GM21576 (cell line): Measurements from ENCODE around the gene SGK1.
"Not testable (repeated sequence)": the region's sequence is repeated elsewhere in the genome, so short reads cannot be mapped to it uniquely, and the experiment has no call there.

ENCODE experiments used
- ATAC-seq: cut with Tn5 transposase; IDR thresholded peaks from one replicate; pipeline ENCODE4 v1.9.1; 2021; ENCODE audit warnings: mild to moderate bottlenecking, moderate library complexity; ENCODE audit not compliant: unreplicated experiment

Gene SGK1

DNA sequence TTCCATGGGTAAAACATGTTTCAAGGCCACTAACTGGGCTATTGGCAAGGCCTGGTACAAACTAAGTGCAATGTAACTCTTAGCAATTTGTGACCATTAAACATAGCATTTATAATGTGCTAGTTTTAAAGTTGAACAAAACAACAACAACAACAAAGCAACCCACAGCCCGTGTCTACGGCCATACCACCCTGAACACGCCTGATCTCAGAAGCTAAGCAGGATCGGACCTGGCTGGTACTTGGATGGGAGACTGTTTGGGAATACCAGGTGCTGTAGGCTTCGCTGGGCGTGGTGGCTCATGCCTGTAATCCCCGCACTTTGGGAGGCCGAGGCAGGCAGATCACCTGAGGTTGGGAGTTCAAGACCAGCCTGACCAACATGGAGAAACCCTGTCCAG lies 61.0 kb downstream of the SGK1 start:
- ATAC-seq: no peak

DNA sequence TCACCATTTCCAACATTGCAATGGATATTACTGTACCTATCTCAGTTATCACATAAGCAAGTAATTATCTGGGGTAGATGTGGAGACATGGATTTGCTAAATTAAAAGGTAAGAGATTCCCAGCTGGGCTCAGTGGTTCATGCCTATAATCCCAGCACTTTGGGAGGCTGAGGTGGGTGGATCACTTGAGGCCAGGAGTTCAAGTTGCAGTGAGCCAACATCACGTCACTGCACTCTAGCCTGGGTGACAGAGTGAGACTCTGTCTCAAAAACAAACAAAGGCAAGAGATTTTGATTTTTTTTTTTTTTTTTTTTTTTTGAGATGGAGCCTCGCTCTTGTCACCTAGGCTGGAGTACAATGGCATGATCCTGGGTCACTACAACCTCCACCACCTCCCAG lies 62.6 kb downstream of the SGK1 start:
- not testable (repeated sequence) for ATAC-seq

DNA sequence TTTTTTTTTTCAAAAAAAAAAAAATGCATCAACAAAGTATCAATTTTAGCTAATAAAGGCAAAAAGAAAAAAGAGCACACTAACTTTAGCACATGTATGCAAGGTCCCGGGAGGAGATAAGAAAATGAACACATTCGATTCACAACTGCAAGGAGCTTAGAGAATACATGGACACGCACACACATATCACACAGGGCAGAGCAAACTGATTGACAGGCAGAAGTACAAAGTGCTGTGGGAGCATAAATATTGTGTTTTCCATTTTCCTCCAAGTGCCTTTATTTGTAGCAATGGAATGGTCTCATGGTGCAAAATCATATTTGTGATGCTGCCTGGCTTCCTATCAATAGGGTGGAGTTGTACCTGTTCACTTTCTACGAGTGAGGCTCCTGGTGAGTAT lies 63.8 kb downstream of the SGK1 start:
- no peak for ATAC-seq

DNA sequence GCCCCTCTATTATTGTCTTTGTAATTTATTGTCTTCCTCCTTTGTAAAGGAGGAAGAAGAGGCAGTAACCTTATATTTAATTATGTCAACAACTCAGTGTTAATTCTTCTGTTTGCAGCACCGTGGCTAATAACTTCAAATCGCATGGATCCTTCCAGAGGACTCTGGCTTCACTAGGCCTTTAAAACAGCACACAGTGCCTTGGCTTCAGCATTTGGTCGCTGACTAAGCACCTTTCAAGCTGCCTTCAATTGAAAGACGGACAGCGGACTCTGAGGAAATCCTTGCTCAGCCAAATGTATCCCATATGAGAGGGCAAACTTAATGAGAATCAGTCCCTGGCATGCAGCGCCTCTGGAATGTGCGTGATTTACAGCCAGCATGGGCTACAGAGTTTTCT lies 64.2 kb downstream of the SGK1 start:
- ATAC-seq: no peak

DNA sequence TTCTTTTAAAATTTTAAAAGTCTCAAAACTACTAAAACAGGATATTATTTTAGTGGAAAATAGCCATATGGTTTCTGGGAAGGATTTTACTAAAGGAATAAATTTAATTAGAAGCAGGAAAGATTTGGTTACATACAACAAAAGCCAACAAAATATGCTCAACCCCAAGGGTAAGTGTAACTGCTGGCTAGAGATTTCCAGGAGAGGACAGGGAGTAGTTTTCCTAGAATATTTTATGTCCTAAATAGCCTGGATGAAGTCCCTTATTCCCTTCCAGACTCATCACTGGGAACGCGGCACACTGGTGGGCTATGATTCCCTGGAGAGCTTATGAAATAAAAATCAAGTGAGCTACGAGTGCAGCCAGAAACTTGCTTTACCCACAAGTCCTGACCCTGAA lies 66.6 kb downstream of the SGK1 start:
- no peak for ATAC-seq

DNA sequence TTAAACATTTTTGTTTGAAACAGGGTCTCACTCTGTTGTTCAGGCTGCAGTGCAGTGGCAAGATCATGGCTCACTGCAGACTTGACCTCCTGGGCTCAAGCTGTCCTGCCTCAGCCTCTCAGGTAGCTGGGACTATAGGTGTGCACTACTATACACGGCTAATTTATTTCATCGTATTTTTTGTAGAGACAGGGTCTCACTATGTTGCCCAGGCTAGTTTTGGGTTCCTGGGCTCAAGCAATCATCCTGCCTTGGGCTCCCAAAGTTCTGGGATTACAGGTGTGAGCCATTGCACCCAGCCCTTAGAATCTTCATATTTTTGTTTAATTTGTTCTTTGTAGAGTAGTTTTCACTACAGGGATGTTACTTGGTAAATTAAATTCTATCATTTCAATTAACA lies 67.1 kb downstream of the SGK1 start:
- ATAC-seq: no peak

DNA sequence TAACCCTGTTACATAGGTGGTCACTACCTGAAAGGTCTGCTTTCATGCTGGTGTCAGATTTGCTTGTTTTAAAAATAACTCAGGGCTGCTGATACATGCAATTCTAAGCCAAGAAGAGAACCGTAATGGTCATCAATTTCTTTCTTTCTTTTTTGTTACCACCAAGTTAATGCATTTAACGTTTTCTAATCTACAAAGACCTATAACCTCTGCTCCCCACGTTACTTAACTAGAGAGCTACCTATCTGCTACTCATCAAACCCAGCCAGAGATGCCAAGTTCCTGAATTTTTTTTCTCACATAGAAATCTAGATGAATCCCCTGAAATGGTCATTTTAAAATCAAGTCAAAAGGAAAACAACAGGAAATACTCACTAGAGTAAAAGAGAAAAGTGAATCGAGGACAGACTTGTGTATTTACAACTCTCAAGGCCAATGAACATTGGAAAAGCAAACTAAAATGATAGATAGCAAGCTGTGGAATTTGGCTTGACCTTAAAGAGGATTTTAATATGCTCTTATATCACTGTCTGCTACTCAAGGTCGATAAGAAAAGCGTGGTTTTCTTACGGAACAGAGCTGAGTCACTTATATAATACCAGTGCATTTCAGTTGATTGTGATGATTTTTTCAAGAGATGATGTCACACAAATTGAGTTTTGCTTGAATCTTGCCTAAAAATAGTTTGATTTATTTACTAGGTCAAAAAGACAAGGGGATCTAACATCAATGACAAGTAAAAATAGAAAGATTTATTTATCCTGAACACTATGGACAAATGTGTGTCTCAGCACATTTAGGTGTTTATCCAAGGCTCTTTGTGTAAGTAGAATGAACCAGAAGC lies 67.9 kb downstream of the SGK1 start:
- ATAC-seq: no peak

DNA sequence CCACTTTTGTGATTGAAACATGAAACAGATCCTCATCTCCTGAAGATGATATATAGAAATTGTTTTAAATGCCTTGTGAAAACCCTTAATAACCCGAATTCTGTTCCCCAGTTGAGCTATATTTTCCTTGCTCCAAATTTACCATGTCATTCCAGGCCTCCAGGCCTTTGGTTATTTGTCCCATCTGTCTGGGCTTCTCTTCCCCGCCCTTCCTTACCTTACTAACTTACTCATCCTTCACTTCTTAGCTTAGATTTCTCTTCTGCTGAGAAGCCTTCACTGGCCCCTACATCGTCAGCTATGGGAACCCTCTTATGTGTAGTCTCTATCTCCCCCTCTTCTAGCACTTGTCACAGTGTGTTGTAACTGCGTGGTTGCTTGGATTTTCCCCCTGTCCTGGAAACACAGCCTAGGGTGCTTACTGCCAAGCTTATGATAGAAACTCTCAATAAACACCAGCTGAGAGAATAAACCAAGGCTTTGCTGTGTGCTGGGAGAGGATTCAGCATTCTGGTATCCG lies 68.6 kb downstream of the SGK1 start:
- ATAC-seq: no peak

DNA sequence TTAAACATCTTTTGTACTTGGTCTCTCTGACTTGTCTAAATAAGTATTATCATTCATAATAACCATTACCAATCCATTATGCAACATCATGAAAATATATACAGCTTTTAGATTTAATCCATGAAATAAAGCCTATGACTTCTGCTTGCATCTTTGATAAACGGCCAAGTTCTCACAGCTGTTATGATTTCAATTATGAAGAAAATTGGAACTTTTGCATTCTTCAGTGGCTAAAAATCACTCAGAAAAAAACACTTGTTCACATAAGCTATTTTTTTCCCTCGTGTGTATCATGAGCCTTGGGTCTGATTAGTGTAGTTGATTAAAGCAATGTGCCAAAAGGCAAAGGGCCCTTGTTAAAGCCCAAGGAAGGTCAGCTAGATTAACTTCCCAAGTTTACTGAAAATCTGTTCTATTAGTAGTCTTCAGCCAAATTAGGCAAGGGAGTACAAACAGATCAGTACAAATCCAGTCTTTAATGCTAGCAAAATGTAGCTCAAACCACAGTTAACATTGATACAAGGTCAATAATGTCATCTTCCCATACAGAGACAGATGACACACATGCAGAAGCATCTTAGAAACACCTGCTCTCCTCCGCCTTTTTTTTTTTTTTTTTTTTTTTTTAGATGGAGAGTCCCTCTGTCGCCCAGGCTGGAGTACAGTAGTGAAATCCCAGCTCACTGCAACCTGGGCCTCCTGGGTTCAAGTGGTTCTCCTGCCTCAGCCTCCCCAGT lies 69.9 kb downstream of the SGK1 start:
- ATAC-seq: no peak

DNA sequence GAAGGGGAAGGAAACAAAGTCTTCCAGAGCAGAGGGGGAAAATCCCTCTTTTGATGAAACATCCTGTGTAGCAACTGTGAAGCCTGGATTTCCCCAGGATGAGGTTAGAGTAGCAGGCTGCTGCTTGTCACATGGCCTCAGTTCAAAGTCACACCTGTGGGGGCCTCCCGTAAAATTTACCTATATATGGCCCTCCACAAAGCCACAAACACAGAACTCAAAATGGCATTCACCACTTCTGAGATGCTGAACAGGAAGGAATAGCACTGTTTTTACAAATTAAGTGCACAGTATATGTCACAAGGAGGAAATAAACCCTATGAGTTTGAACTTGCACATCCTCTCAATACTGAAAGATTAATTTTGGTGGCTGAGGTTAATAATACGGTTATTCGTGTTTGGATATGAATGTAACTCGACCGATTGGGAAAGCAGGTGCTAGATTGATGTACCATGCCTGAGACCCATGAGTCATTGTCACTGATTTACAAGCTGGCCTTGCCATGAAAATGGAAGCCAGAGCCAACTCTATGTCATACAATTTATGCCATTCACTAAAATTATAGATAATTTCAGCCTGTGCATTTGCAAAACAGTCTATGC lies 70.6 kb downstream of the SGK1 start:
- ATAC-seq: peak; percentile 94

DNA sequence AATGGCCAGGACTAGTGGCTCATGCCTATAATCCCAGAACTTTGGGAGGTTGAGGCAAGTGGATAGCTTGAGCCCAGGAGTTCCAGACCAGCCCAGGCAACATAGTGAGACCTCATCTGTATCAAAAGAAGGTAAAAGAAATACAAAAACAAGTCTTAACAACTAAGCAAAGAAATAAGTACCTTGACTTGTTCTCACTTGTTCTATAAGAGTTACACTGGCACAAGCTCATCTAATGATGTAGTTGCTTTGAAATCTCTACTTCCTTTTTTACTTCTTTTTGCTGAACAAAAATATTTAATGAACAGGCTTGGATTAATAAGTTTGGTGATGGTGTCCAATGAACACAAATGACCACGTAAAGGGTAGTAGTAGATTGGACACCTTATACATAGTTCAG lies 72.2 kb downstream of the SGK1 start:
- ATAC-seq: no peak

DNA sequence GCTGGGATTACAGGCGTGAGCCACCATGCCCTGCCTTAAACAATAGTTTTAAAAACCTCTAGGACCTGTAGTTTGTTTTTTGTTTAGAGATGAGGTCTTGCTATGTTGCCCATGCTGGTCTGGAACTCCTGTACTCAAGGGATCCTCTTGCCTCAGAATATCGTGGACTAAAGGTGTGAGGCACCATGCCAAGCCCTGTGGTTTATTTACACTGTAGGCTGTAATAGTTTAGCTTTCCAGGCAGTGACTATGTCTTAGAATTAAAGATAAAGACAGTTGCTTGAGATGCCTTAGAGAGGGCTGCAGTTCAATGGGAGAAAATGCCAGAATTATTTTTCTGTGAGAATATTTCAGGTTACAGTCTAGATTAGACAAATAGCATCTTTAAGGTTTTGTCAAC lies 72.9 kb downstream of the SGK1 start:
- ATAC-seq: no peak

DNA sequence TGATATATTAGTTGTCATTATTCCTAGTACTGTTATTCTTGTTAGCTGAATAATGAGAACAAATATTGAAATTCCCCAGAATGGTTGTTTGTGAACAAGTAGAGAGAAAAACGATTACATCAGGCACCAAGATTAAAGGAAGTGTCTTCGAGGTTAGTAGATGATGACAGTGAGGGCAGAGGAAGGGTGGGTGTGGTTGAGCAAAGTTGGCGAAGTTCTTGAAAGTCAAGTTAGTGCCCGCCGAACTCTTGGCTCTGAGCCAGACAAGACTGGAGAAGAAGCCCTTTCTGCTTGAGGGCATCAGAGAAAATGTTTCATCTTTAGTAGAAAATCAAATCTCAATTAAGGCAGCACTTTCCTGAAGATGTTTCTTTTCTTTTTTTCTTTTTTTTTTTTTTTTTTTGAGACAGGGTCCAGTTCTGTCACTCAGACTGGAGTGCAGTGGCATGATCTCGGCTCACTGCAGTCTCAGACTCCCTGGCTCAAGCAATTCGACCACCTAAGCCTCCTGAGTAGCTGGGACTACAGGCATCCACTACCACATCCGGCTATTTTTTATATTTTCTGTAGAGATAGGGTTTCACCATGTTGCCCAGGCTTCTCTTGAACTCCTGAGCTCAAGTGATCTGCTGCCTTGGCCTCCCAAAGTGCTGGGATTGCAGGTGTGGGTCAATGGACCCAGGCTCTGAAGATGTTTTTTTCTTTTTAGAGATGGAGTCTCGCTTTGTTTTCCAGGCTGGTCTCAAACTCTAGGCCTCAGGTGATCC lies 77.1 kb downstream of the SGK1 start:
- no peak for ATAC-seq

DNA sequence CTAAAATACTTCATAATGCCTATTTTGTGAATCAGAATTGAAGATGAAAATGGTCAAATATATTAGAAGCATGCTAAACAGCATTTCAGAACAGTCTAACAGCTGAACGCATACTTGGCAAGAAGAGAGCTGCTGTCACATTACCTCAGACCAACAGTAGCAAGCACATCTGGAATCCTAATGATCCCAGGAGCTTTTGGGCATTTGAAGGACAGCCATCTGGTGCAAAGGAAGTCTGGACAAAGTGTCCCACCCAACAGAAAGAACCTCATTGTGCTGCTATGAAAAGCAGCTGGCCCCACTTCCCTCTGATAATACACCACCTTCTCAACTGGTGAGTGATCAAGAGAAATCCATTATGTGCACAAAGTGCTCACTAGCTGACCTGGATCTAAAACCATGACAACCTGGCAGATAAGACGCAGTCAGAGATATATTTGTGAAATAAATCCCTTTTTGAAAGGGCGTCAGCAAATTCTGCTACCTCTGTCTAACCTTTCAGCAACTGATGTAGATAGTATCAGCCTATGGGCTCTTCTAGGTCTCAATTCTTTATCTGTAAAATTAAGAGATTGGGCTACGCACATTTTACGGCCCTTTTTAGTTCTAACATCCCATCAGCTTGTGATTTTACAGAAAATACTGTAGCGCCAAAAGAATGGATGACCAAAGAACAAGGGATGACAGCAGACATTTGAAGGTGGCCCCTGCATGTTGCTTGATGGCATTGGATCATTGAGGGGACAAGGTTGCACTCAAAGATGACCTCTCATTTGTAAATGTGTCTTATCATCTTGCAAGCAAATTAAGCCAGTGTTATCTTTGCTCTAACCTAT lies 78.7 kb downstream of the SGK1 start:
- no peak for ATAC-seq

DNA sequence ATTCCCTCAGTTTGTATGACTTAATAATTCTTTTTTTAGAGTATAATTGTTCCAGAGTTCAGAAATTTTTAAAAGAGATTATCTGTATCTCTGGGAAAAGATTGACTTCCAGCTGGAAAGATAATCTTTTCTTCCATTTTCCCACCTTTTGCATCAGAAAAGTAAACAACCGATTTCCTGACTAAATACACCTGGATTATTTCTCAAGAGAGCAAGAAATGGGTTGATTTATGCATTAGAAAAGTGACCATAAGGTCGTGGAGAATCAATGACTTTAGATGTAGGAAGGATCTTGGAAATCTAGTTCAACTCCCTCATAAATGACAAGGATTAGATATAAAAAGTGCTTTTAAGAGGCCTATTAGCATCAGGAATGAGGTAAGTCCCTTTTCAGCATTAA lies 79.9 kb downstream of the SGK1 start:
- ATAC-seq: no peak

DNA sequence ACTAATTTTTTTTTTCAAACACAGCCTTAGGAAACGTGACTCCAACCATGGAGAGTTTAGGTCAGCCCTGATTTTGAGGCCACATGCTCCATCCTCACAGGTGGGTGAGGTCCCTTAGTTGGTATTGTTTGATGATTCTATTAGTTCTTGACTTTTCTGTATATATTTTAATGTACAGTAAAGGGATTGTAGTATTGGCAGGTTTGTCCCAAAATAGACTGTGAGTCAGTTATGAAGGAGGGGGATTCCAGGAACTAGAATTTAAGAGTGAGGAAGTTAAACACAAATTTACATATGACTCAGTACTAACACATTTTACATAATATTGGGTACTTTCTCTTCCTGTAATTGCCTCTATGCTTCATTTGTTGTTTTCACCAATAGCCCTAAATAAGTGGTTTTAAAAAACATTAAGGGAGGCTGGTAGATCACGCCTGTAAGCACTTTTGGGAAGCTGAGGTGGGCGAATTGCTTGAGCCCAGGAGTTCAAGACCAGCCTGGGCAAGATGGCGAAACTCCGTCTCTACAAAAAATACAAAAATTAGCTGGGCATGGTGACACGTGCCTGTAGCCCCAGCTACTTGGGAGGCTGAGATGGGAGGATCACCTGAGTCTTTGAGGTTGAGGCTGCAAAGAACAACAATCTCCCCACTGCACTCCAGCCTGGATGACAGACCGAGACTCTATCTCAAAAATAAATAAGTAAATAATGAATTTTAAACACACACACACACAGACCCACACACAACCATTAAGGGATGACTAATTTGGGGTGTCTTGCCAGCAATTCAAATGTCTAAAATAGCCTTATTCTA lies 81.8 kb downstream of the SGK1 start:
- peak; percentile 95 for ATAC-seq

DNA sequence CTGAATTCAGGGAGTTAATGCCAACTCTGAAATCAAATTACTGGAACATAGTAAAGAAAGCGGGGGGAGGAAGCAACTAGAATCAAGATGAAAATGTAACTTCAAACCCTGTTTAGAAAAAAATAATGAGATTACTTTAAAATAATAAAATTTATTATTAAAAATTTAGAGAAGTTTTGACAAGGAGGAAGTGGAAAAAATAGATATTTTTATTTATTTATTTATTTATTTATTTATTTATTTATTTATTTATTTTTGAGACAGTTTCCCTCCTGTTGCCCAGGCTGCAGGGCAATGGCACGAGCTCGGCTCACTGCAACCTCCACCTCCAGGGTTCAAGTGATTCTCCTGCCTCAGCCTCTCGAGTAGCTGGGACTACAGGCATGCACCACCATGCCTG lies 82.6 kb downstream of the SGK1 start:
- ATAC-seq: not testable (repeated sequence)

DNA sequence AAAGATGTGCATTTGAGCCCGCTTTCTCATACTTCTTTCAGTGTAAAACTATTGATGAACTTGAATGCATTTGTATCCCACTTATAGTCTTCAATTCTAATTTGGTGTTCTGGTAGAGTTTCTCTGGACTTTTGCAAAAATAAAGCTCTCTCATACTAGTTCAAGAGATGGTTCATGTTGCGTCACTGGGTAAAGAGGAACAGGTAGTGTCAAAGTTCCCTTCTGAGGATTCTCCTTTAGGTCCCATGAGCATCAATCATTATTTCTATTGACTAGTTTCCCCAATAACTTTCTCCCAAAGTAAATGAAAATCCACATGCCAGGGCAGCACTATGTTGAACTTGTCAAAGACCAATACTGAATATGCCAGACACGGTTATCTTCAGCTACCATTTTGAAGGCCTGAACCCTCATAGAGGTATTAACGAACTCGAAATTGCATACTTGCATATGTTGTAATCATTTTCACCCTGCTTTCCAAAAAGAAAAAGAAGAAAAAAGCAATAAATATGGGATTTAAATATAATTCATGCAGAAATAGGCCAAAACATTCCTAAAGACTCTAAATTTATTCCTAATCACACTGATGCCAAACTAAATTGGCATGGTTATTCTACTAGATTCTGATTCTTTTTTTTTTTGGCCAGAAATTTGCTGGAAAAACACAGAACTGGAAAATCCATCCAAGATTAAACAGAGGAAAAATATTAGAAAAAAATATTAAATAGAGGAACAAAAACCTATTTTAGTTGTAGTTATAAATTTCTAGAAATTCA lies 84.5 kb downstream of the SGK1 start:
- no peak for ATAC-seq

DNA sequence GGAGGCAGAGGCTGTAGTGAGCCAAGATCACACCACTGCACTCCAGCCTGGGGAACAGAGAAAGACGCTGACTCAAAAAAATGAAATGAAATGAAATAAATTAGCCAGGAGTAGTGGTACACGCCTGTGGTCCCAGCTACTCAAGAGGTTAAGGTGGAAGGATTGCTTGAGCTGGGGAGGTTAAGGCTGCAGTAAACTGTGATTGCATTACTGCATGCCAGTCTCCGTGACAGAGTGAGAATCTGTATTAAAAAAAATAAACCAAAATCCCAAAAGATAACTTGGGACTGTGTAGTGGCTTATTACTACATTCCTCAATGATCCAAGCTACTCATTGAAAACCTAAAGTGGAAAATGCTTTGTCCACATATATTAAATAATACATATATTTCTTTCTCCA lies 87.0 kb downstream of the SGK1 start:
- ATAC-seq: no peak
